SK-N-MC (cell line): ENCODE data around the gene RAB32.

Source experiments
- EZH2 ChIP-seq: fragments of 200-600 bp; sonication (generic); IDR thresholded peaks from one replicate; pipeline ENCODE4 v1.6.1; 2017; ENCODE audit warnings: antibody characterized with exemption
- POLR2AphosphoS5 ChIP-seq: IDR thresholded peaks from 2 replicates; pipeline ENCODE4 v1.6.1; 2012; ENCODE audit warnings: mild to moderate bottlenecking, low read depth, low read length, borderline replicate concordance

GRCh38 chr6:146578054-146578453 lies 34.4 kb downstream of the RAB32 start:
- TF ChIP-seq EZH2 = no peak
- TF ChIP-seq POLR2AphosphoS5 = no peak
